CD4-positive, alpha-beta T cell treated with Interferon gamma for 1 hour (primary cell): ENCODE data around the gene LRRC1.

ENCODE experiments used
- DNase-seq: peaks from one replicate; pipeline ENCODE4 v3.0.0-alpha.2; 2020

LRRC1 gene

GRCh38 chr6:53818858-53819609 is 24.2 kb downstream of the LRRC1 start:
- no peak for DNase-seq

GRCh38 chr6:53822401-53823125 is 27.8 kb downstream of the LRRC1 start:
- no peak for DNase-seq

GRCh38 chr6:53824714-53825113 is 29.9 kb downstream of the LRRC1 start:
- no peak for DNase-seq

DNA sequence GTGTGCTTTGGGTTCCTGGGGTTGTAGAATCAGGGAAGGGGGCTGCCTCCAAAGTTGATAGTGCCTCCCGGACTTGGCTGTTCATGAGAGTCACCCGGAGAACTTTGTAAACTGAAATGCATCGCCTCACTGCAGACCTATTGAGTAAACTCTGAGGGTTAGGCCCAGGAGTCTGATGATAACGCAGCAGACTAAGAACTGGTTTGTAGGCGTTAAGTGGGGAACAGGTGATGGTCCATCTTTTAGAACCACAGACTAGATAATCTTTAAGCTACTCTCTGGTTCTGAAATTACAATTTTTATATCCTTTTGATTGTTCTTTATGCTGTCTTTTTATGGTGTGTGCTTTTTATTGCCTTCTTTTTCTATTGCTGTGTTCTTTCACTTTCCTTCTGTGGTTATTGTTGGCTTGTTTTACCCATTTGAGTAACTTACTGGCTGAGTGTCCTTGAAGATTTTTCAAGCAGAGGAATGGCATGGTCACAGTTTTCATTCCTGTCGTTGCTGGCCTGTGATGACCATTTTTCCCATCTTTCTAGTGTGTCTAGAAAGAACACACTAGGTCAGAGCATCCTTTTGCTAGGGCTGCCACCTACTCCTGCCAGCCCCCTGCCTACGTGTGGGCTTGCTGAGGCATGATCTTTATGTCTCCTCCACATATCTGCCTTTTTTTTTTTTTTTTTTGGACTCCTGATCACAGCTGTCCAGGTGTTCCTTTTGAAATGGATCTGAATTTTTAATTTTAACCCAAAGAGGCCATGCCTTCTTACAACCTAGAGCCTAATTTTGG is 30.9 kb downstream of the LRRC1 start:
- no peak for DNase-seq

- no peak for DNase-seq
These were observed 32.7 kb downstream of the LRRC1 start for GRCh38 chr6:53827531-53827930.

DNA sequence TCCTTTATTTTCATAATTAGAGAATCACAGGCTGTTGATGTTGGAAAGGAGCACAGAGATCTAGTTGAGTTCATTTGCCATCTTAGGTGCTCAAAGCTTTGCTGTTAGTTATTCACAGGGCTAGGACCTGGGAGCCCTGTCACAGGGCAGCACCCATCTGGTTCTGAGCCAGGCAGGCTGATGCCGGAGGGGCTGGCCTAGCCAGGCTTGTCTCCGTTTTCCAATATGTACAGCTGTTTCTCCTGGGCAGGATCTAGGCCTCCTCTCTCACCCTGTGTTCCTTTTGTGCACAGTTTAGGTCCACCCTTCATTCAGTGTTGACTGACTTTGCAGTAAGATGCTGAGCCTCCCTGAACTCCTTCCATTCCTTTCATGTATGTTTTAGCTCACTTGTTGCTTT is 33.4 kb downstream of the LRRC1 start:
- no peak for DNase-seq

DNA sequence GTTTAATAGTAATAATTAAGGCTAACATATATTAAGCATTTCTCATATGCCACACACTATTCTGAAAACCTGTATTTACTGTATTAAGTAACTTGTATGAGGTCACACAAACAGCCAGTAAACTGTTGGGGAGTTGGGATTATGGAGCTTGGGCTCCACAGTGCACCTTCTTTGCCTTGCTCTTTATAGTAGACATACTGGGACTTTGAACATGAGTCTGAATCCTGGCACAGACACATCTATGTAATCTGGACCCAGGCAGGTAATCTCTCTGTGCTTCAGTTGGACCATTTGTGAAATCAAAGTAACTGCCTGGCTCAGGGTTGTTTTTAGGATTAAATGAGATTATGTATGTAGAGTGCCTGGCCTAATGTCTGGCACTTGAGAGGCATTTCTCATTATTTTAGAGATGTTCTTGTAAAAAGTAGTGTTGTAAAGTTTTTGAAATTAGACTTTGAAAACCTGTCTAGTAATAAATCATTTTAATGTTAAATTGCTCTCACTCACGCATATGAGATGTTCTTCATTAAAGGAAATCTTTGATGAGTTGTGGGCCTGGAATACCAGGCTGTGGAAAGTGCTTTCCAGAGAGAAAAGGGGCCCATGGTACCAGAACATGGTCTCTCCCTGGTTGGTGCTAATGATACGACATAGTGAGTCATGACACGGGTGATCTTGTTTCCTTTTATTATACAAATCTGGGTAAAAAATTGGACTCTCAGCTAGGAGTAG is 34.3 kb downstream of the LRRC1 start:
- no peak for DNase-seq

- DNase-seq, result no peak
These were observed 35.0 kb downstream of the LRRC1 start for GRCh38 chr6:53829698-53830221.

DNA sequence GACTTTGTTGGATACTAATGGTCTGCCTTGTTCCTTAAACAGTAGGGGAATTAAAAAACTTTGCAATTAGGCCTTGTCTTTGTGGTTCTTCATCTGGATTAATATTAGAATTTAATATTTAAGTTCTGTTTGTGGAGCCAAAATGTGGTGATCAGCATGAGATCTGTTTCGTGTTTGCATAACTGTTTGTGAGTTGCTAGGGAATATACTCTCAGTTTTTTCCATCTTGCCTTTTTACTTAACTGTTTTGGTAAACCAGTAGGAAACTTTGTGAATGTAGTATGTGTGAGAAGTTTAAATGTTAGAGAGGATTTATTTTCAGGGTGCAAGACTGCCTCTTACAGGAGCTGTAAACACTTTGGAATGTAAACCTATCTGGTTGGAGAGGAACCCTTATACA is 35.6 kb downstream of the LRRC1 start:
- no peak for DNase-seq

GRCh38 chr6:53831081-53831869 is 36.5 kb downstream of the LRRC1 start:
- DNase-seq, result no peak

DNA sequence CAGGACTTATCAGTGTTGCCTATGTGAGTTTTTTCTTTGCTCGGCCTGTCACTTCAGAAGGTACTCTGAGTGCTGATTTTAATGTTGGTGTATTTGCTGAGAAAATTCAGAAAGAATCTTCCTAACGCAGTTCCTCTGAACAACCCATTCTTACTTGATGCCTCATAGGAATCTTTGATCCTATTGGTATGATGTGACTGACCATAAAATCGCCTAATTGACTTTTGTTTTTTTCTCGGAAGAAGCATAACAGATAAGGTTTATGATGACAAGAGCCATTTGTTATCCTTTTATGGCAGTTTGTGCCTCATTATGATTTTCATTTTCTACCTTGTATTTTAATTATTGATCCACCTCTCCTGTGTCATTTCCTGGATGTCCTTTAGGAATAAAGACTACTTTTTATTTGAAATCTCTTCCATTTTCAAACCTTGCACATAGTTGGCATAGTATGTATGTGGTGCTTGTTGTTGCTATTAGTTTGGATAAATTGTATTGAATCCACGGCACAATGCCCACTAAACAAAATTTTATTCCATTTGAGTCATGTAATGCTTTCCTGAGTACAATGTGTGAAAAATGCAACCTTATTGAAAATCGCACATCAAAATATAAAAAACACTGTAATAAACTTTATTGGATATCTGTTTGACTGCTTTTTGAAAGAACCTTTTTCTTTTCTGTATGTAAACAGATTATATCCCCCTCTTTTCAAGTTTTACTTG is 37.3 kb downstream of the LRRC1 start:
- DNase-seq, result no peak

- DNase-seq, result no peak
These were observed 38.4 kb downstream of the LRRC1 start for GRCh38 chr6:53833155-53833554.

GRCh38 chr6:53834132-53834531 is 39.3 kb downstream of the LRRC1 start:
- no peak for DNase-seq

DNA sequence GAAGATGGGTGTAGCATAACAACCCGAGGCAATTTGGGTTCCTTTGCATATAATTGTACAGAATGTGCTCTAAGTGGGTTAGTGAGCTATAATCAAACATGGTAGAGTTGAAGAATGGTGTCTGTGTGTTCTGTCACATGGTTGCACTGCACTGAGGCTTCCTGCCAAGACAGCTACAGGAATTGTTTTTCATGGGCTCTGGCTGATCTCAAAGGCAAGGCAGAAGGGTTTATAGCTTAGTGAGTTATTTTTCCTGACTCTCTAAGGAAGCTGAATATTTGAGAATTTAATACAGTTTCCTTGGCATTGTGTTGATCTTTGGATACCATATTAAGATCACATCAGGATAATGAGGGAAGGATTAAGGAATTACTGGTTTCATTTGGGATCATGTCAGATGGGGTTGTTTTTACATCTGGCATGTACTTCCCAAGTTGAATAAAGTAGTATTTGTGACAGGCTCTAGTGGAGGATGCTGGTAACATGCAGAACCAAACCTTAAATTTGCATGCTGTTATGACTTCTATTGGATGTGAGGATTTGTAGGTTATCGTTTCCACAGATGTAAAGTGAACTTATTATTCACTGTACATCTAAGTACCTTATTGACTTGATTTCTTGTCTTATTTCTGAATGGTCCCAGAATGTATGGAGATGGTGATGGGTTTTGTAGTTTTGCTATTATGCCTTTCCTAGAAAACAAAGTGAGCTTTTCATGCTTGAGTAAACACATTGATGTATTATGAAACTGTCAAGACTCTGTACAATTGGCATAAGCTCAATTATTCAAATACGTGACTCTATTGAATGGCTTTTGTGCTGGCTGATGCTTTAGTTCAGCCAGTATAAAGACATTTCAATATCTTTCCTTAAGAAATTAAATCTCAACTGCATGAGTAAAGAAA is 43.3 kb downstream of the LRRC1 start:
- no peak for DNase-seq

DNA sequence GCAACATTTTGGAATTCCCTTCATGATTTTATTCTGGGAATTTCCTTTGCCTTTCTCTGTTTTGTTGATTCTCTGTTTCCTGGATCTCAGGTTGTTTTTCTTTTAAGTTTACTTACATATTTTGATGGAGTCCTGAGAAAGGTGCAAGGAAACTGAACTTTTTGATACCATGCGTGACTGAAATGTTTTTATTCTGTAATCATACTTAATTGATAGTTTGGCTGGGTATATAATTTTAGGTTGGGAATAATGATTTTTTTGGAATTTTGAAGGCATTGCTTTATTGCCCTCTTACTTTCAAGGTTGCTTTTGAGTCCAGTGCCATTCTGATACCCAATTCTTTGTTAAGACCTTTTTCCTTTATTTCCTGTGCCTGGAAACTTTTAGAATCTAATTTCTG is 45.2 kb downstream of the LRRC1 start:
- DNase-seq, result no peak

DNA sequence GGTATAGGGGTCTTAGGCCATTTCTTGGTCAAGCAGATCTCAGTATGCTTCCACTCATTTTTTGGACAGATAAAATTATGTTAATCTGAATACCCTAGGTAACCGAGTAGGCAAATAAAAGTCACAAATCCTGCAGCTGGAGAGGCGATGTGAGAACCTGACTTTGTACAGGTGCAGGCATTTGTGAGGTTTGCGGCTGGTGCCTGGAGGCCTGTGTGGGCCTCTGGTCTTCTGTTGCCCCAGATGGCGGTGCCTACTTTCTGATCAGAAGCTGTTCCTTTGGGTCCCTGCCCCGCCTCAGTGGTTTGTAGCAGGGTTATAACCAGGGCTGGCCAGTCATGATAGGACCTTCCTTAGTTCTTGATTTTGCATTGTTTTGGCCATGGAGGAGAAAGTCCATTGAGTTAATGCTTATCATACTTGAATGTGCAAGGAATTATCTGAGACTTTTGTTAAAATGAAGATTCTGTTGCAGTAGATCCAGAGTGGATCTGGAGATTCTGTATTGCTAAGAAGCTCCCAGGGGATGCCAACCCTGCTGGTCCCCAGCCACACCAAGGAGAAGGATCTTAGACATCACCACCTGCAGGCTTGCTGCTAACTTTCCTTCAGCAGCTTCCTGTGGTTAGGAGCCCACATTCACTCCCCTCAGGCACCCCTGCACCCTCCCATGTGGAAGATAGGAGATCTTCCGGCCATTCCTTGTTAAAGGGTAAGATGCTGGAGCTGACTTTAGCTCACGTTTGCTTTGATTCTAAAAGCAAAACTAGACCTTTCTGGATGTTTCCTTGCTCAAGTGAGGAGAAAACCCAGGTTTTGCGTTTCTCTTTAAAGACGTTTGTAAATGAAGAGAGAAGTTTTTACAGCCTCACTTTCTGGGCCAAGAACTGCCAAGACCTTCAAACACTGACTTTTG is 50.7 kb downstream of the LRRC1 start:
- no peak for DNase-seq

DNA sequence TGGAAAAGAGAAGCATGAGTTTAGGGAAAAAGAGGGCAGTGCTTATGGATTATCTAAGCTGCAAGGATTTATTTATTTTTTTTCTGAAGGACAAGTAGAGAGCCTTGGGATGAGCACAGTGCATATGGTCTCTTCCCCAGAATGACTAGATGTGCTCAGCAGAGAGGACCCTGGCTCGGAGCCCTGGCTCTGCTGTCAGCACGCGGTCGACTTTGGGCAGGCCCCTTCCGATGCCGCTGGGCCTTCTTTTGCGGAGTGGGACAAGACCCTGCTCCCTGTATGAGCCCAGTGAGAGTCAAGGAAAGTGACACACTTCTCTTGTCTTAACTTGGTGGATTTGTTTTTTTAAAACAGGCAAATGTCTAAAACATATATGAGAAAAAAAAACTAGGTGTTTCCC is 51.4 kb downstream of the LRRC1 start:
- DNase-seq, result no peak

GRCh38 chr6:53847796-53848314 is 53.0 kb downstream of the LRRC1 start:
- no peak for DNase-seq

GRCh38 chr6:53850527-53850926 is 55.7 kb downstream of the LRRC1 start:
- no peak for DNase-seq
